Dermis microvascular lymphatic vessel endothelial cell (primary cell): ENCODE results near the gene PARVG. TPM values are rescaled to one million over a fixed set of nuclear protein-coding genes. Genes with fewer than 3 reads are reported as not detected.
"Not testable (repeated sequence)": the region's sequence is repeated elsewhere in the genome, so short reads cannot be mapped to it uniquely, and the experiment has no call there.

Experiments used
- DNase-seq, 2 donors: peaks; one replicate each; pipeline versions ENCODE4 v3.0.0 to v3.0.0-alpha.2; 2010; ENCODE audit warnings: low read depth in 2 of 2
- total RNA-seq: library from RNA; depleted of rRNA; stranded (reverse); fragments of >200 nt; gene quantifications from 2 replicates; pipeline ENCODE4 v1.2.1, GENCODE V29; 2014

PARVG gene
- total RNA-seq, 1 donor from 2014 or later, result under 0.01 TPM

GRCh38 chr22:44211946-44212930 lies 31.5 kb downstream of the PARVG start:
- DNase-seq, result no peak

GRCh38 chr22:44212936-44213335 lies 32.2 kb downstream of the PARVG start:
- no peak for DNase-seq

GRCh38 chr22:44213489-44214043 lies 32.8 kb downstream of the PARVG start:
- DNase-seq, result no peak

DNA sequence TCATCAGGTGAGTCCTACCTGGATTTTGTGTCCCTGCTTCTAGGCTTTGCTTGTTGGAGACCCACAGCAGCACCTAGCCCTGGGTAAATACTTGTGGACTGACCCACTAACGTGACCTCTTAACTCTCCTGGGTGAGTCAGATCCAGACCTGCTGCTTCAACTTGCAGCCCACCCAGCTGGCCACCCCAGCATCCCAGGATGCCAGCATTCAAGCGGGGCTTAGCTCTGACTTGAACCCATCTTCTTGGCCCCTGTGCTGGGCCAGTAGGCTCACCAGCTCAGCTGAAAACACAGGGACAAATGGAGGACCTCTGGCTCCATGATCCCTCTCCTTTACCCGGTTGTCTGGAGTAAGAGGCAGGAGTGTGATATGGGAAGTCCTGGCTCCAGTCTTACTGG lies 33.5 kb downstream of the PARVG start:
- no peak for DNase-seq

GRCh38 chr22:44214764-44215163 lies 34.0 kb downstream of the PARVG start:
- no peak for DNase-seq

- DNase-seq, result no peak
Observed at GRCh38 chr22:44215287-44215686, 34.6 kb downstream of the PARVG start.

DNA sequence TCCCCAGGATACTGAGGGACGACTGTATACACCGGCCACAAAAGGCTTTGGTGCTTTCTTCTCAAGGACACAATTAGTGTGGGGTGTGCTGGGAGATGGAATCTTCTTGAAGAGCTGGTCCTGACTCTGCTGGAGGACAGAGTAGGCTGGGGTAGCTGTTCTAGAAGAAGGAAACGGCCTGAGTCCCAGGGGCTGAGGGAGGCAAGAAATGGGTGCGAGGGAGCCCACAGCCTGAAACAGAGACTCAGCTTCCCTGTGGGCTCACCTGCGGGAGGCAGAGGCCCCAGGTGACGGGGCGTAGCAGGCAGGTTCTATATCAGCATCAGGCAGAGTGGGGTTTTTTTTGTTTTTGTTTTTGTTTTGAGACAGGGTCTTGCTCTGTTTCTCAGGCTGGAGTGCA lies 36.6 kb downstream of the PARVG start:
- DNase-seq, result no peak

GRCh38 chr22:44218071-44218470 lies 37.3 kb downstream of the PARVG start:
- DNase-seq, result no peak

GRCh38 chr22:44219101-44219870 lies 38.6 kb downstream of the PARVG start:
- no peak for DNase-seq

GRCh38 chr22:44220727-44221680 lies 40.3 kb downstream of the PARVG start:
- no peak for DNase-seq

GRCh38 chr22:44221710-44222475 lies 41.2 kb downstream of the PARVG start:
- no peak for DNase-seq

- no peak for DNase-seq
Observed at GRCh38 chr22:44224166-44224565, 43.4 kb downstream of the PARVG start.

- no peak for DNase-seq
Observed at GRCh38 chr22:44225091-44225689, 44.5 kb downstream of the PARVG start.

- no peak for DNase-seq
Observed at GRCh38 chr22:44225812-44226211, 45.1 kb downstream of the PARVG start.

GRCh38 chr22:44229331-44229730 lies 48.6 kb downstream of the PARVG start:
- no peak for DNase-seq

GRCh38 chr22:44229809-44230208 lies 49.1 kb downstream of the PARVG start:
- DNase-seq, result no peak

GRCh38 chr22:44231233-44231632 lies 50.5 kb downstream of the PARVG start:
- no peak for DNase-seq

GRCh38 chr22:44234372-44234771 lies 53.6 kb downstream of the PARVG start:
- not testable (repeated sequence) for DNase-seq

DNA sequence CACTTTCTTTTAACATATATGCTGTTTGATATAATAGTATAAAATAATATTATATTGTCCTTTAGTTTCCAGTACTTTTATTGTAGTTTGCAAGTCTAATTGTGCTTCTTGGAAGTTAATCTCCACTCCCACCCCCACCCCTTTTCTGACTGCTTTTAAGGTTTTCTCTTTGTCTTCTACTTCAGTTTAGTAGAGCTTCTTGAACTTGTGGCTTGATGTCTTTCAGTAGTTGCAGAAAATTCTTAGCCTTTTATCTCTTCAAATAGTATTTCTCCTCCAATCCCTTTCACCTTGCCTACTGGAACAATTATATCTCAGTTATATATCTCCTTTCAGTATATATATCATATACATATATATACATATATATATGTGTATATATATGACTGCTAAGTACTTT lies 56.6 kb downstream of the PARVG start:
- DNase-seq, result no peak

- DNase-seq, result not testable (repeated sequence)
Observed at GRCh38 chr22:44241121-44241520, 60.4 kb downstream of the PARVG start.
